ENCODE data around the gene SHMT1. TPM values are rescaled to one million over a fixed set of nuclear protein-coding genes. Genes with fewer than 3 reads are reported as not detected.

Gene SHMT1
- total and polyA plus RNA-seq, 2 of the 4 experiments (the other 2 are of a cell fraction): 7.5 to 8.1 TPM

DNA sequence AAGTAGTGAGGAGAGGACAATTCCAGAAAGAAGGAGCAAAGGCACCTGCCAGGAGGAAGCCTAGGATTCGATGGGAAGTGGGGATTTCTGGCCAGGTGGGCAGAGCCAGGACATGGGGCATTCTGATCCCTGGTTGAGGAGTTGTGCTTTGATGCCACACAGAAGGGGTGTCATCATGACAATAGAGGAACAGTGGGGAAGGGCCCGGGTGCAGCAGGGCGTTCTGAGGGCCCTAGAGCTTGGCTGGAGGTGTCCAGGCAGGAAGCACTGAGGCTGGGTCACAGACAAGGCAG, 18.5 kb upstream of the SHMT1 start:
- H3K23ac ChIP-seq (ENCODE audit: low read depth, low read length): no peak overlapping the region
- no peak overlapping the region for H4K91ac ChIP-seq (ENCODE audit: insufficient read depth, low read depth, low read length)
- H2AK5ac ChIP-seq (ENCODE audit: low read depth, low read length): no peak overlapping the region
- no peaks in the 10 kb centered on the region for H3K4me1 ChIP-seq (ENCODE audit: control insufficient read depth, insufficient read depth, low read length)
- no peak overlapping the region for H3K56ac ChIP-seq (ENCODE audit: extremely low read depth, insufficient read depth, low read length)
- no peak overlapping the region for H3K4me2 ChIP-seq (ENCODE audit: low read depth, low read length)
- no peak overlapping the region for H3K4me3 ChIP-seq (ENCODE audit: insufficient read depth, low read depth, low read length)
- no peak overlapping the region for H2BK120ac ChIP-seq (ENCODE audit: low read depth, low read length)
- ATAC-seq (ENCODE audit: low read depth) (no peak), DNase-seq (no peak)
- H3K27ac ChIP-seq (ENCODE audit: insufficient read depth, low read length): no peak overlapping the region
- CTCF ChIA-PET: no interaction called here
- no TSS peak for BruUV-seq (replicated peaks)
- H3K36me3 ChIP-seq (ENCODE audit: control insufficient read depth, insufficient read depth, low read length): no peaks in the 10 kb centered on the region
- no peak overlapping the region for H3K14ac ChIP-seq (replicated peaks; ENCODE audit: low read depth, low read length)
- intact Hi-C loops (cut with micrococcal nuclease): no loop called here
- no peak overlapping the region for H4K8ac ChIP-seq (ENCODE audit: low read depth in 2 of 2, low read length in 2 of 2)
- H4K20me1 ChIP-seq (ENCODE audit: insufficient read depth, low read length): no peaks in the 10 kb centered on the region
- peaks cover 28% of the 10 kb centered on the region for H3K27me3 ChIP-seq (ENCODE audit: control insufficient read depth, insufficient read depth, low read length)
- H3K9me3 ChIP-seq (ENCODE audit: control insufficient read depth, insufficient read depth, low read length): no peaks in the 10 kb centered on the region
- TF ChIP-seq NFE2L2 (IDR thresholded peaks at IDR 0.05; ENCODE audit: low read depth, low read length): no peak
- no peak for TF ChIP-seq RCOR1 (IDR thresholded peaks at IDR 0.05; ENCODE audit: insufficient replicate concordance, low read length)
- no peak for TF ChIP-seq RAD21 (IDR thresholded peaks at IDR 0.05; ENCODE audit: low read length)
- no peak for TF ChIP-seq CHD1 (IDR thresholded peaks at IDR 0.05; ENCODE audit: low read depth, low read length)
- TF ChIP-seq, protein P1, sequence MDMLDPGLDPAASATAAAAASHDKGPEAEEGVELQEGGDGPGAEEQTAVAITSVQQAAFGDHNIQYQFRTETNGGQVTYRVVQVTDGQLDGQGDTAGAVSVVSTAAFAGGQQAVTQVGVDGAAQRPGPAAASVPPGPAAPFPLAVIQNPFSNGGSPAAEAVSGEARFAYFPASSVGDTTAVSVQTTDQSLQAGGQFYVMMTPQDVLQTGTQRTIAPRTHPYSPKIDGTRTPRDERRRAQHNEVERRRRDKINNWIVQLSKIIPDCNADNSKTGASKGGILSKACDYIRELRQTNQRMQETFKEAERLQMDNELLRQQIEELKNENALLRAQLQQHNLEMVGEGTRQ (IDR thresholded peaks at IDR 0.05; ENCODE audit: low read depth, low read length): no peak
- TF ChIP-seq RFX5 (IDR thresholded peaks at IDR 0.05; ENCODE audit: low read depth, low read length): no peak
- no peak for TF ChIP-seq MAFK (IDR thresholded peaks at IDR 0.05; ENCODE audit: low read depth, low read length)
- no peak for TF ChIP-seq MAZ (IDR thresholded peaks at IDR 0.05; ENCODE audit: borderline replicate concordance, low read depth, low read length)
- TF ChIP-seq FOS (IDR thresholded peaks at IDR 0.05; ENCODE audit: low read depth, low read length): no peak
- TF ChIP-seq POLR2A (IDR thresholded peaks at IDR 0.05; ENCODE audit: low read depth, low read length): no peak
- TF ChIP-seq BHLHE40 (IDR thresholded peaks at IDR 0.05; ENCODE audit: low read depth, low read length): no peak
- TF ChIP-seq, protein P2, sequence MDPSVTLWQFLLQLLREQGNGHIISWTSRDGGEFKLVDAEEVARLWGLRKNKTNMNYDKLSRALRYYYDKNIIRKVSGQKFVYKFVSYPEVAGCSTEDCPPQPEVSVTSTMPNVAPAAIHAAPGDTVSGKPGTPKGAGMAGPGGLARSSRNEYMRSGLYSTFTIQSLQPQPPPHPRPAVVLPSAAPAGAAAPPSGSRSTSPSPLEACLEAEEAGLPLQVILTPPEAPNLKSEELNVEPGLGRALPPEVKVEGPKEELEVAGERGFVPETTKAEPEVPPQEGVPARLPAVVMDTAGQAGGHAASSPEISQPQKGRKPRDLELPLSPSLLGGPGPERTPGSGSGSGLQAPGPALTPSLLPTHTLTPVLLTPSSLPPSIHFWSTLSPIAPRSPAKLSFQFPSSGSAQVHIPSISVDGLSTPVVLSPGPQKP (IDR thresholded peaks at IDR 0.05; ENCODE audit: borderline replicate concordance, low read depth, low read length): no peak
- no peaks in the 10 kb centered on the region for H3K9me1 ChIP-seq (ENCODE audit: insufficient read depth, low read length)
- H2BK15ac ChIP-seq (ENCODE audit: low read depth, low read length): no peak overlapping the region
- in situ Hi-C loops (cut with MboI; ENCODE audit: low sequenced_read_pairs): no loop called here
- H2BK5ac ChIP-seq (ENCODE audit: low read depth, low read length, poor library complexity, severe bottlenecking): no peak overlapping the region
- H2BK20ac ChIP-seq (ENCODE audit: low read depth, low read length): no peak overlapping the region
- H3K4ac ChIP-seq (ENCODE audit: low read depth, low read length): no peak overlapping the region
- no peaks in the 10 kb centered on the region for H3K79me1 ChIP-seq (ENCODE audit: low read depth in 1 of 2, low read length in 2 of 2)
- H3K9ac ChIP-seq (ENCODE audit: low read depth, low read length): no peak overlapping the region
- H4K5ac ChIP-seq (ENCODE audit: low read depth, low read length): no peak overlapping the region
- H2AK9ac ChIP-seq (replicated peaks; ENCODE audit: low read depth, low read length, poor library complexity): no peak overlapping the region
- H2AFZ ChIP-seq (replicated peaks; ENCODE audit: low read length, poor library complexity): no peak overlapping the region
- dilution Hi-C loops (cut with HindIII; ENCODE audit: low sequenced_read_pairs, unreplicated experiment): no loop called here
- POLR2A ChIA-PET (ENCODE audit: unreplicated experiment): no interaction called here
- 80% methylated on average over 1 of the region's 3 CpGs; no CpG with 5 or more reads in 1 of the 2 experiments for WGBS, 2 experiments (ENCODE audit: extremely low coverage in 2 of 2, insufficient read length in 1 of 2)
- H3K18ac ChIP-seq (ENCODE audit: low read depth, low read length): no peak overlapping the region

All from IMR-90 (cell line).